ENCODE measurements around the gene WDR20. TPM values are rescaled to one million over a fixed set of nuclear protein-coding genes. Genes with fewer than 3 reads are reported as not detected.

The WDR20 gene
- polyA plus RNA-seq, 4 donors = 14.6 to 33.1 (median 23.3) TPM

- Histone ChIP-seq H3K36me3 (ENCODE audit: control insufficient read depth in 3 of 3, insufficient read depth in 2 of 3, low read depth in 1 of 3, low read length in 3 of 3) (peaks cover 2 to 4% (median 2%) of the 10 kb centered on the region in 3 donors), H3K27me3 (ENCODE audit: control insufficient read depth in 3 of 3, insufficient read depth in 3 of 3, low read length in 3 of 3) (no peaks in the 10 kb centered on the region), H3K4me1 (ENCODE audit: control insufficient read depth in 3 of 3, insufficient read depth in 2 of 3, low read depth in 1 of 3, low read length in 2 of 3) (no peaks in the 10 kb centered on the region), H3K27ac (ENCODE audit: low read depth in 1 of 3, low read length in 2 of 3) (no peak overlapping the region), H3K9me3 (ENCODE audit: control insufficient read depth in 2 of 2, insufficient read depth in 1 of 2, low read depth in 1 of 2, low read length in 1 of 2) (no peaks in the 10 kb centered on the region), H3K4me3 (ENCODE audit: low read depth in 1 of 3, low read length in 3 of 3) (no peak overlapping the region)
- DNase-seq (no peak), FAIRE-seq (no peak)
- 56 to 75% (median 67%) methylated on average over 7 of the region's 7 CpGs for WGBS, 3 donors
Observed at GRCh38 chr14:102180248-102180998, 40.7 kb downstream of the WDR20 start.

- no peak overlapping the region for H3K27ac ChIP-seq (ENCODE audit: low read depth in 1 of 3, low read length in 2 of 3)
- DNase-seq (no peak), FAIRE-seq (no peak)
- H3K9me3 ChIP-seq (ENCODE audit: control insufficient read depth in 2 of 2, insufficient read depth in 1 of 2, low read depth in 1 of 2, low read length in 1 of 2) = no peaks in the 10 kb centered on the region
- peaks cover 2 to 4% (median 2%) of the 10 kb centered on the region in 3 donors for H3K36me3 ChIP-seq (ENCODE audit: control insufficient read depth in 3 of 3, insufficient read depth in 2 of 3, low read depth in 1 of 3, low read length in 3 of 3)
- no peak overlapping the region for H3K4me3 ChIP-seq (ENCODE audit: low read depth in 1 of 3, low read length in 3 of 3)
- 42 to 64% (median 61%) methylated on average over 1 of the region's 1 CpG for WGBS, 3 donors
- no peaks in the 10 kb centered on the region for H3K4me1 ChIP-seq (ENCODE audit: control insufficient read depth in 3 of 3, insufficient read depth in 2 of 3, low read depth in 1 of 3, low read length in 2 of 3)
- H3K27me3 ChIP-seq (ENCODE audit: control insufficient read depth in 3 of 3, insufficient read depth in 3 of 3, low read length in 3 of 3) = no peaks in the 10 kb centered on the region
Observed at GRCh38 chr14:102181187-102181586, 41.5 kb downstream of the WDR20 start.

GRCh38 chr14:102182190-102182589, 42.5 kb downstream of the WDR20 start:
- FAIRE-seq = no peak
- Histone ChIP-seq H3K4me1 (ENCODE audit: control insufficient read depth in 3 of 3, insufficient read depth in 2 of 3, low read depth in 1 of 3, low read length in 2 of 3) (peaks cover 0 to under 1% (median 0%) of the 10 kb centered on the region in 3 donors), H3K27ac (ENCODE audit: low read depth in 1 of 3, low read length in 2 of 3) (no peak overlapping the region)

GRCh38 chr14:102182936-102183619, 43.4 kb downstream of the WDR20 start:
- H3K4me1 ChIP-seq (ENCODE audit: control insufficient read depth in 3 of 3, insufficient read depth in 2 of 3, low read depth in 1 of 3, low read length in 2 of 3) = peaks cover 0 to 3% (median 3%) of the 10 kb centered on the region in 3 donors
- no peak overlapping the region for H3K27ac ChIP-seq (ENCODE audit: low read depth in 1 of 3, low read length in 2 of 3)
- H3K9me3 ChIP-seq (ENCODE audit: control insufficient read depth in 2 of 2, insufficient read depth in 1 of 2, low read depth in 1 of 2, low read length in 1 of 2) = no peaks in the 10 kb centered on the region
- DNase-seq = no peak
- no peak overlapping the region for H3K4me3 ChIP-seq (ENCODE audit: low read depth in 1 of 3, low read length in 3 of 3)
- H3K36me3 ChIP-seq (ENCODE audit: control insufficient read depth in 3 of 3, insufficient read depth in 2 of 3, low read depth in 1 of 3, low read length in 3 of 3) = peaks cover 2 to 3% (median 2%) of the 10 kb centered on the region in 3 donors
- 75 to 87% (median 85%) methylated on average over 9 of the region's 9 CpGs for WGBS, 3 donors
- no peaks in the 10 kb centered on the region for H3K27me3 ChIP-seq (ENCODE audit: control insufficient read depth in 3 of 3, insufficient read depth in 3 of 3, low read length in 3 of 3)
- no peak for FAIRE-seq

More at GRCh38 chr14:102182190-102182589, 42.5 kb downstream of the WDR20 start:
- no peaks in the 10 kb centered on the region for H3K27me3 ChIP-seq (ENCODE audit: control insufficient read depth in 3 of 3, insufficient read depth in 3 of 3, low read length in 3 of 3)
- DNase-seq = no peak
- H3K9me3 ChIP-seq (ENCODE audit: control insufficient read depth in 2 of 2, insufficient read depth in 1 of 2, low read depth in 1 of 2, low read length in 1 of 2) = no peaks in the 10 kb centered on the region
- H3K4me3 ChIP-seq (ENCODE audit: low read depth in 1 of 3, low read length in 3 of 3) = no peak overlapping the region
- peaks cover 2% of the 10 kb centered on the region in 3 donors for H3K36me3 ChIP-seq (ENCODE audit: control insufficient read depth in 3 of 3, insufficient read depth in 2 of 3, low read depth in 1 of 3, low read length in 3 of 3)

- Histone ChIP-seq H3K4me3 (ENCODE audit: low read depth in 1 of 3, low read length in 3 of 3) (no peak overlapping the region), H3K4me1 (ENCODE audit: control insufficient read depth in 3 of 3, insufficient read depth in 2 of 3, low read depth in 1 of 3, low read length in 2 of 3) (peaks cover 0 to 6% (median 3%) of the 10 kb centered on the region in 3 donors), H3K27ac (ENCODE audit: low read depth in 1 of 3, low read length in 2 of 3) (no peak overlapping the region), H3K36me3 (ENCODE audit: control insufficient read depth in 3 of 3, insufficient read depth in 2 of 3, low read depth in 1 of 3, low read length in 3 of 3) (peaks cover 0 to 2% (median 2%) of the 10 kb centered on the region in 3 donors), H3K9me3 (ENCODE audit: control insufficient read depth in 2 of 2, insufficient read depth in 1 of 2, low read depth in 1 of 2, low read length in 1 of 2) (no peaks in the 10 kb centered on the region), H3K27me3 (ENCODE audit: control insufficient read depth in 3 of 3, insufficient read depth in 3 of 3, low read length in 3 of 3) (no peaks in the 10 kb centered on the region)
- DNase-seq = no peak
- FAIRE-seq = no peak
- WGBS, 3 donors = 92 to 97% (median 95%) methylated on average over 3 of the region's 3 CpGs
Observed at GRCh38 chr14:102183886-102184285, 44.2 kb downstream of the WDR20 start.

- no peak for DNase-seq
- Histone ChIP-seq H3K27me3 (ENCODE audit: control insufficient read depth in 3 of 3, insufficient read depth in 3 of 3, low read length in 3 of 3) (no peaks in the 10 kb centered on the region), H3K4me3 (ENCODE audit: low read depth in 1 of 3, low read length in 3 of 3) (no peak overlapping the region), H3K9me3 (ENCODE audit: control insufficient read depth in 2 of 2, insufficient read depth in 1 of 2, low read depth in 1 of 2, low read length in 1 of 2) (no peaks in the 10 kb centered on the region), H3K4me1 (ENCODE audit: control insufficient read depth in 3 of 3, insufficient read depth in 2 of 3, low read depth in 1 of 3, low read length in 2 of 3) (peaks cover 0 to 6% (median 3%) of the 10 kb centered on the region in 3 donors), H3K36me3 (ENCODE audit: control insufficient read depth in 3 of 3, insufficient read depth in 2 of 3, low read depth in 1 of 3, low read length in 3 of 3) (peaks cover 0 to 2% (median 2%) of the 10 kb centered on the region in 3 donors), H3K27ac (ENCODE audit: low read depth in 1 of 3, low read length in 2 of 3) (no peak overlapping the region)
- no peak for FAIRE-seq
- WGBS, 3 donors = 88 to 90% (median 90%) methylated on average over 14 of the region's 14 CpGs
Observed at GRCh38 chr14:102184316-102185035, 44.8 kb downstream of the WDR20 start.

GRCh38 chr14:102185360-102185759, 45.7 kb downstream of the WDR20 start:
- no peak overlapping the region for H3K27ac ChIP-seq (ENCODE audit: low read depth in 1 of 3, low read length in 2 of 3)
- peaks cover 3 to 6% (median 5%) of the 10 kb centered on the region in 3 donors for H3K4me1 ChIP-seq (ENCODE audit: control insufficient read depth in 3 of 3, insufficient read depth in 2 of 3, low read depth in 1 of 3, low read length in 2 of 3)
- H3K9me3 ChIP-seq (ENCODE audit: control insufficient read depth in 2 of 2, insufficient read depth in 1 of 2, low read depth in 1 of 2, low read length in 1 of 2) = no peaks in the 10 kb centered on the region
- H3K36me3 ChIP-seq (ENCODE audit: control insufficient read depth in 3 of 3, insufficient read depth in 2 of 3, low read depth in 1 of 3, low read length in 3 of 3) = peaks cover 0 to 2% (median 2%) of the 10 kb centered on the region in 3 donors
- DNase-seq (peak; percentile 26 to 28), FAIRE-seq (no peak)
- H3K27me3 ChIP-seq (ENCODE audit: control insufficient read depth in 3 of 3, insufficient read depth in 3 of 3, low read length in 3 of 3) = no peaks in the 10 kb centered on the region
- 82 to 91% (median 83%) methylated on average over 8 of the region's 8 CpGs for WGBS, 3 donors
- H3K4me3 ChIP-seq (ENCODE audit: low read depth in 1 of 3, low read length in 3 of 3) = no peak overlapping the region

GRCh38 chr14:102187044-102187443, 47.3 kb downstream of the WDR20 start:
- WGBS, 3 donors = 34 to 62% (median 48%) methylated on average over 3 of the region's 3 CpGs
- FAIRE-seq (no peak), DNase-seq (peak in 1 of 2 donors; percentile 37)

More at GRCh38 chr14:102187044-102187443, 47.3 kb downstream of the WDR20 start:
- Histone ChIP-seq H3K4me3 (ENCODE audit: low read depth in 1 of 3, low read length in 3 of 3) (no peak overlapping the region), H3K27me3 (ENCODE audit: control insufficient read depth in 3 of 3, insufficient read depth in 3 of 3, low read length in 3 of 3) (no peaks in the 10 kb centered on the region), H3K27ac (ENCODE audit: low read depth in 1 of 3, low read length in 2 of 3) (peak overlapping the region in 1 of 3 donors; percentile 14), H3K4me1 (ENCODE audit: control insufficient read depth in 3 of 3, insufficient read depth in 2 of 3, low read depth in 1 of 3, low read length in 2 of 3) (peaks cover 3 to 17% (median 10%) of the 10 kb centered on the region in 3 donors), H3K9me3 (ENCODE audit: control insufficient read depth in 2 of 2, insufficient read depth in 1 of 2, low read depth in 1 of 2, low read length in 1 of 2) (no peaks in the 10 kb centered on the region), H3K36me3 (ENCODE audit: control insufficient read depth in 3 of 3, insufficient read depth in 2 of 3, low read depth in 1 of 3, low read length in 3 of 3) (peaks cover 0 to 2% (median 0%) of the 10 kb centered on the region in 3 donors)
